Lower leg skin (tissue), 4 donors: ENCODE measurements around the gene FBLIM1. TPM values are rescaled to one million over a fixed set of nuclear protein-coding genes. Genes with fewer than 3 reads are reported as not detected.

ENCODE experiments used
- DNase-seq, 2 donors: peaks; one replicate each; pipeline ENCODE4 v3.0.0-alpha.2; 2019; ENCODE audit warnings: low spot score in 2 of 2
- H3K4me3 ChIP-seq: fragments of 200-600 bp; sonication (generic); 2 replicates; pipeline ENCODE4 v1.5.1; 2017; ENCODE audit warnings: mild to moderate bottlenecking, low read depth; ENCODE audit not compliant: poor library complexity, severe bottlenecking
- CTCF ChIP-seq, 3 donors: fragments of 450-650 bp; IDR thresholded peaks; one replicate each; pipeline ENCODE4 v1.5.1; 2016; ENCODE audit warnings: antibody characterized with exemption in 3 of 3, mild to moderate bottlenecking in 3 of 3, moderate library complexity in 2 of 3
- POLR2A ChIP-seq, 2 donors: fragments of 450-650 bp; IDR thresholded peaks; one replicate each; pipeline ENCODE4 v1.6.1; 2016 to 2017; ENCODE audit warnings: antibody characterized with exemption in 2 of 2, mild to moderate bottlenecking in 1 of 2, moderate library complexity in 1 of 2
- WGBS, 2 donors: methylation state at CpG; one replicate each; pipeline ENCODE4 v1.1.5; 2018; 5-methylcytosine and 5-hydroxymethylcytosine counted together
- intact Hi-C: fragments of 100-400 bp; cut with DNase I; formaldehyde crosslinking; loops from one replicate; pipeline ENCODE4 v1.15.0; 2023; ENCODE audit warnings: low total_unique reads
- total RNA-seq, 4 donors: library from RNA; depleted of rRNA; stranded (reverse); fragments of >200 nt; gene quantifications; one replicate each; pipeline ENCODE4 v1.1.0, GENCODE V29; 2016

The FBLIM1 gene
- 10 to 100 TPM; 11.5 to 41.7 (median 17.7) TPM for total RNA-seq

- intact Hi-C loops = loop anchor here (5.0 kb wide), 1 partner anchor 231 kb away; the partner anchor contains the start of gene DNAJC16
- H3K4me3 ChIP-seq = peak within 1 kb of the TSS; percentile 41
- WGBS, 2 donors = 5 to 11% methylated on average over 38 to 40 of the region's 58 CpGs
- peak in 1 of 2 donors; percentile 86 for DNase-seq
- TF ChIP-seq POLR2A (IDR thresholded peaks at IDR 0.05) = no peak
- no peak for TF ChIP-seq CTCF (IDR thresholded peaks at IDR 0.05)
Observed at GRCh38 chr1:15758343-15758931, at the start of gene FBLIM1. TSS of gene FBLIM1 (plus strand) at chr1:15758795. CDS start at chr1:15764984, 6,189 bp downstream.

GRCh38 chr1:15709226-15709625, 49.4 kb upstream of the FBLIM1 start:
- H3K4me3 ChIP-seq = no peak overlapping the region
- 93 to 95% methylated on average over 4 of the region's 4 CpGs for WGBS, 2 donors
- intact Hi-C loops = no loop called here

GRCh38 chr1:15712168-15712567, 46.4 kb upstream of the FBLIM1 start:
- intact Hi-C loops = no loop called here
- TF ChIP-seq POLR2A (IDR thresholded peaks at IDR 0.05) (no peak), CTCF (IDR thresholded peaks at IDR 0.05) (no peak)
- H3K4me3 ChIP-seq = no peak overlapping the region
- DNase-seq = no peak
- WGBS, 2 donors = 71 to 79% methylated on average over 4 of the region's 4 CpGs

More at GRCh38 chr1:15709226-15709625, 49.4 kb upstream of the FBLIM1 start:
- DNase-seq = no peak
- no peak for TF ChIP-seq CTCF (IDR thresholded peaks at IDR 0.05)

GRCh38 chr1:15714406-15715136, 44.0 kb upstream of the FBLIM1 start:
- 58 to 61% methylated on average over 4 of the region's 4 CpGs for WGBS, 2 donors
- no peak overlapping the region for H3K4me3 ChIP-seq
- no peak for DNase-seq
- intact Hi-C loops = no loop called here
- TF ChIP-seq CTCF (IDR thresholded peaks at IDR 0.05) (no peak), POLR2A (IDR thresholded peaks at IDR 0.05) (no peak)

- TF ChIP-seq POLR2A (IDR thresholded peaks at IDR 0.05) (no peak), CTCF (IDR thresholded peaks at IDR 0.05) (no peak)
- intact Hi-C loops = no loop called here
Observed at GRCh38 chr1:15717418-15718125, 41.0 kb upstream of the FBLIM1 start.

More at GRCh38 chr1:15717418-15718125, 41.0 kb upstream of the FBLIM1 start:
- 93 to 96% methylated on average over 11 of the region's 11 CpGs for WGBS, 2 donors
- DNase-seq = no peak
- H3K4me3 ChIP-seq = no peak overlapping the region
